Ecto neural progenitor cell (in vitro differentiated cells): ENCODE measurements around the gene DYNLRB1.
"Not testable (repeated sequence)": the region's sequence is repeated elsewhere in the genome, so short reads cannot be mapped to it uniquely, and the experiment has no call there.

ENCODE experiments used
- DNase-seq: peaks from one replicate; pipeline ENCODE4 v3.0.0-alpha.2; 2018; ENCODE audit warnings: low spot score

Gene DYNLRB1

DNA sequence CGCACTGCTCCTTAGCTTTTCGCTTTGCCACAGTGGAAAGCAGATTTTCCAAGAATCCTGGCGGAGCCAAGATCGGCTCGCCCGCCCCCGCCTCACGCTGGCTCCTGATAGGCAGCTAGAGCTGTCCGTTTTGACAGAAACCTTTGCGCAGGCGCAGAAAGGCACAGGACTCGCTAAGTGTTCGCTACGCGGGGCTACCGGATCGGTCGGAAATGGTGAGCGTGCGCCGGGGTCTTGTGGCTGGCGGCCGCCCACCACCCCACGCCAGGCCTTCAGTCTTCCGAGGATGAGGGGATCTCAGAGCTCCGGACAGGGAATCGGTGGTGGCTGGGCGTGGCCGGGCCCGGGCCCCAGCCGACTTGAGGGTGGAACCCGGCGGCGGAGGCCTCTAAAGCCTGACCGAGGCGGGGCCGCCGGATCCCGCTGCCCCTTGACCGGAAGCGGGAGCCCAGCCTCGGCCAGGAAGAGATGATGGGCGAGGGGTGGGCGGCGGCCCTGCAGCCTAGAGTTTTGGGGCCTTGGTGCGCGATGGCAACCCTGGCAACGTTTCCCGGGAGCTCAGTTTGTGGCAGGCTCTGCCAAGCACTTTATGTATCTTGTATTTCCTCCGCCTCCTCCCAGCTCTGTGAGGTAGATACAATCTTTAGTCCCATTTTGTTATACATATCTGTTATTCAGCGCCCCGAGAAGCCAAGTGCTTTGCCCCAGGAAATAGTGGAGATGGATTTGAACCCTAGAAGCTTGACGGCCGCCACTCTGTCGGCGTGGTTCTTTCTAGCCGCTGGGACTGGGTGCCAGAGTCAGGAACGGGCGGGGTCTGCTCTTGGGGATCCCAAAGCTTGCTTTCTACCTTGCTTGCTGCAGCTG lies at the start of gene DYNLRB1:
TSS of gene DYNLRB1 (plus strand) at position 176 of the 867 bp plus-strand sequence. CDS start at position 213, 37 bp downstream.
- DNase-seq, result peak; percentile 98

DNA sequence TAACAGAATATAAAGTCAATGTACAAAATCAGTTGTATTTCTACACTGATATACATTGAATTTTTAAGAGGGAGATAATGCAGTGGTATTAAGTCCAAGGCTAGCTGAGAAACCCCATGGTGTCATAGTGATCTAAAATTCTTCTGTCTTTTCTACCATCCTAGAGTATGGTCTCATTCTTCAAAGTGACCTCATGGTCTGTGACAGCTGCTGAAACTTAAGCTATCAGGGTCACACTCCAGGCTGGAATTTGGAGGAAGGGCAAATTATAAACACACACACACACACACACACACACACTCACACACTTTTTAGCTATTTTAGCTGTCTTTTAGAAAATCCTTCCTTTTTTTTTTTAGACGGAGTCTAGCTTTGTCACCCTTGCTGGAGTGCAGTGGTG lies 47.3 kb upstream of the DYNLRB1 start:
- no peak for DNase-seq

DNA sequence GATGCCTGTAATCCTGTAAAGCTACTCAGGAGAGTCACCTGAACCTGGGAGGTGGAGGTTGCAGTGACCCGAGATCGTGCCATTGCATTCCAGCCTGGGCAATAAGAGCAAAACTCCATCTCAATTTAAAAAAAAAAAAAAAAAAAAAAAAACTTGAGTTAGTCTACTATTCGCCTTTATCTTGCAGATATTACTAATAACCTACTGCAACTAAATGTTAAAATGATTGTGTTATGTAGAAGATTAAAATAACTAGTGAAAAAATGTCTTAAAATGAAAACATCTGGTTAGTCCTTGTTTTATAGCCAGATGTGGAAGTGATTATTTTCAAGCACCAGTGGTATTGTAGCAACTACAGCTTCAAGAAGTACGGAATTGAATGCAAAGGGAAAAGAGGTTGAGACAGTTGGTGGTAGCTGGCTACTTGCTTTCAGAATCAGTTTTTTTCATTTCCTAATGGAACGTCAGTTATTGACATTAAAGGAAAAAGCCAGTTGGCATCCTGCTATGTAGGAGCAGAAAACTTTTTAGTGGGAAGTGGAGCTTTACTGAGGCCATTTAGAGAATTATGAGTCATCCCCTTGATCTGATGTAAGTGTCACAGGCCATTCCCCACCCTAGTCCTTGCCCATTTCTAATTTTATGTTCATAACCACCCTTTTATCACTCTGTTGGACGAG lies 43.8 kb upstream of the DYNLRB1 start:
- DNase-seq, result no peak

DNA sequence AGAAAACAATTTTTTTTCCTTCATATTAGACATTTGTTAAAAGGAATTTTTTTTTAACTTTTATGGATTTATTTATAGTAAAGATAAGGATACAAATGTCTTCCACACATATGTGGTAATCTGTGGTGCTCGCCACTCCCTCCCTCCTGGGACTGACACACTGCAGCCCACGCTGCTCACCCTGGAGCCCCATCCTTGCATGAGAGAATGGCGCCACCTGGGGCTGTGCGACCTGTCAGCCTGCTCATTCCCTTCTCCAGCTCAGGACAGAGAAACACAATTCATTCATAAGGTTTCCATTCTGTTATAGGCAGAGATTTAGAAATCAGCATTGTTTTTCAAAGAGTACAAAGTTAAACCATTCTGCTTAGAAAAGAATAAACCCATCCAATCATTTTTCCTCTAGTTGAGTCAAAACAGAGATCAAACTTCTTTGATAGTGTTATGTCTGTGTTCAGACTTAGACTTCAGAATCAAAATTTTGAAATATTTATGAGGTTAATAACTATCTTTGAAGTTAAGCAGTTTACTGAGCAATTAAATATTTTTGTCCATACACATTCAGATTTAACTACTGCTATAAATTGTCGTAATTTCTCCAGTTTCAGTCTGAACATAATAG lies 42.8 kb upstream of the DYNLRB1 start:
- peak; percentile 59 for DNase-seq

DNA sequence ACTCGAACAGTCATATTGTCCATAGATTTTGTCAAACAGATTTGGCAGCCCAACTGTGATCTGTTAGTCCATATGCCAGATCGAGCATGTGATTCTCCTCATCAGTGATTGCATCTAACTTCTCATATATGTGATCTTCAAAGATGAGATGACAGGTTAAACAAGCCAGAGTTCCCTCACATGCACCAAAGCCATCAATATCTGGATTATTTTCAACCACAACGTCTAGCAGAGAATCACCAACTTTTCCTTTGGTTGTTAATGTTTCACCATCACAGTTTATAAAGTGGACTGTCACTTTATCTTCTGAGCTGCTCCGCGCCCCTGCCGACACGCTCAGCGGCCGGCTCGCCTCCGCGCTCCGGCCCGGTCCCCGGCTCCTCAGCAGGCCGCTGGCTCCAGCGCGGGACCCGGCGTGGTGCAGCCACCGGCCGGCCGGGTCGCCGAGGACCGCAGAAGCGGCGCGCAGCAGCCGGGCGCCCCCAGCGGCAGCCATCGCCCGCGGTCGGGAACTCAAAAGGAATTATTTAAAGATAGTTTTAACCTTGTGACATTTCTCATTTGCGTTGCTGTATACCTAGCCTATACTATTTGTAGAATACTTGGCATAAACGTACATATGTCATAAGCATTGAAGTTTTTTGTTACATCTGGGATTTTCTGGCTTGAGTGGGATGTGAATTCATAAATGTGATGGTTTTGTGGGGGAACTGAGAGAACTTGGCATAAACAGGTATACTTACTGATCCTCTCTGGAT lies 40.1 kb upstream of the DYNLRB1 start:
- peak; percentile 62 for DNase-seq

DNA sequence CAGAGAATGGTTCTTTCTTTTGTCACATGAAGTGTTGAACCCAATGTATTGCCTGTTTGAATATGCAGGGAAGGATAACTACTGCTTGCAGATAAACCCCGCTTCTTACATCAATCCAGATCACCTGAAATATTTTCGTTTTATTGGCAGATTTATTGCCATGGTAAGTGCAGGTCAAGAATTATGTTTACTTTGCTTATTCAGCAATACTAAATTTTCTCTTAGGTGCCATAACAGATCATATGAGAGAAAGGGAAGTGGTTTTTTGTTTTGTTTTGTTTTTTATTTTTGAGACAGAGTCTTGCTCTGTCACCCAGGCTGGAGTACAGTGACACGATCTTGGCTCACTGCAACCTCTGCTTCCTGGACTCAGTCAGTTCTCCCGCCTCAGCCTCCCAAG lies 36.6 kb upstream of the DYNLRB1 start:
- DNase-seq, result no peak

DNA sequence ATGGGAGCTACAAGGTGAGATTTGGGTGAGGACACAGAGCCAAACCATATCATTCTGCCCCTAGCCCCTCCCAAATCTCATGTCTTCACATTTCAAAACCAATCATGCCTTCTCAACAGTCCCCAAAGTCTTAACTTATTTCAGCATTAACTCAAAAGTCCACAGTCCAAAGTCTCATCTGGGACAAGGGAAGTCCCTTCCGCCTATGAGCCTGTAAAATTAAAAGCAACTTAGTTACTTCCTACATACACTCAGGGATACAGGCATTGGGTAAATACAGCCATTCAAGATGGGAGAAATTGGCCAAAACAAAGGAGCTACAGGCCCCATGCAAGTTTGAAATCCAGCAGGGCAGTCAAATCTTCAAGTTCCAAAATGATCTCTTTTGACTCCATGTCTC lies 34.1 kb upstream of the DYNLRB1 start:
- not testable (repeated sequence) for DNase-seq

DNA sequence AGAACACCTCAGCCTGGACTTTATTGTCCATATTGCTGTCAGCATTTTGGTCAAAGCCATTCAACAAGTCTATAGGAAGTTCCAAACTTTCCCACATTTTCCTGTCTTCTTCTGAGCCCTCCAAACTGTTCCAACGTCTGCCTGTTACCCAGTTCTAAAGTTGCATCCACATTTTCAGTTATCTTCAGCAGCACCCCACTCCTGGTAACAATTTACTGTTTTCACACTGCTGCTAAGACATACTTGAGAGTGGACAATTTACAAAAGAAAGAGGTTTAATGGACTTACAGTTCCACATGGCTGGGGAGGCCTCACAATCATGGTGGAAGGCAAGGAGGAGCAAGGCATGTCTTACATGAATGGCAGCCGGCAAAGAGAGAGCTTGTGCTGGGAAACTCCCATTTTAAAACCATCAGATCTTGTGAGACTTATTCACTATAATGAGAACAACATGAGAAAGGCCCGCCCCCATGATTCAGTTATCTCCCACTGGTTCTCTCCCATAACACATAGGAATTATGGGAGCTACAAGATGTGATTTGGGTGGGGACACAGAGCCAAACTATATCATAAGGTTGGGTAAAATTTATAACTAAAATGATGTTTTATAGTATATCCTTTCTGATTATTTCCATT lies 32.5 kb upstream of the DYNLRB1 start:
- not testable (repeated sequence) for DNase-seq

DNA sequence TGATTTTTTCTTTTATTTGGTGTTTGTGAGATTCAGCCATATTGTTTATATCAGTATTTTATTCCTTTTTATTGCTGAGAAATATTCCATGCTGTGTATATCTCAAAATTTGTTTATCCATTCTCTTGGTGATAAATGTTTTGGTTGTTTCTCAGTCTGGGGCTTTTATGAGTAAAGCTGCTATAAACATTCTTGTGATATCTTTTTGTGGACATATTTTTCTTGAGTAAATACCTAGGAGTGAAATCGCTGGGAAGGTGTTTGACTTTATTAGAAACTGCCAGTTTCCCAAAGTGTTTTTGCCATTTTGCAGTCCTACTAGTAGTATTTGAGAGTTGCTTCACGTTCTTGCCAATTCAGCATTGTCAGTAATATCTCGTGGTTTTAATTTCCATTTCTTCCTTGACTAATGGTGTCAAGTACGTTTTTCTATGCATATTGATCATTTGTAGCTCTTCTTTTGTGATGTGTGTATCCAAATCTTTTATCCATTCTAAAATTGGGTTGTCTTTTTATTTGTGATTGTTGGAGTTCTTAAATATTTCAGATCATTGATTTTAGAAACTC lies 31.1 kb upstream of the DYNLRB1 start:
- no peak for DNase-seq

DNA sequence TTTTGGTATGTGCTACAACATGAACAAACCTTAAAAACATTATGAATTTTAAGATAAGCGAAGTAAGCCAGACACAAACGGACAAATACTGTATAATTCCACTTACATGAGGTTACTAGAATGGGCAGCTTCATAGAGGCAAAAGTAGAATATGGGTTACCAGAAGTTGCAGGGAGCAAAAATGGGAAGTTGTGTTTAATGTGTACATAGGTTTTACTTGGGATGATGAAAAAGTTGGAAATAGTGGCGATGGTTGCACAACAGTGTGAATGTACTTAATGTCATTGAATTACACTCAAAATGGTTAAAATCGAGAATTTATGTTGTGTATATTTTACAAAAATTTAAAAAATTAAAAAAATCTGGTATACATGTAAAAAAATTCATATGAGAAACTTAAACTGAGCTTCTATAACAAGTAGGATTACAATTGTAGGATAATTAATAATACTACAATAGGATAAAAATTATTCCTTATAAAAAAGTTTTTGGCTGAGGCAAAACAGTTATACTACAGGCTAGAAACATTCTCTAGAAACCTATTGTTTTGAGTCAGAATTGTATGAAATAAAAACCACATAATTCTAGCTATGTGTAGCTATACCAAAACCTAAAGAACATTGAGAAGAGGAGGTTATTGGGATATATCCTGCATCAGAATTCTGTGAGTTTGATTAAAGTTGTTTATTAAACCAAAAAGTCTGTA lies 24.8 kb upstream of the DYNLRB1 start:
- no peak for DNase-seq

DNA sequence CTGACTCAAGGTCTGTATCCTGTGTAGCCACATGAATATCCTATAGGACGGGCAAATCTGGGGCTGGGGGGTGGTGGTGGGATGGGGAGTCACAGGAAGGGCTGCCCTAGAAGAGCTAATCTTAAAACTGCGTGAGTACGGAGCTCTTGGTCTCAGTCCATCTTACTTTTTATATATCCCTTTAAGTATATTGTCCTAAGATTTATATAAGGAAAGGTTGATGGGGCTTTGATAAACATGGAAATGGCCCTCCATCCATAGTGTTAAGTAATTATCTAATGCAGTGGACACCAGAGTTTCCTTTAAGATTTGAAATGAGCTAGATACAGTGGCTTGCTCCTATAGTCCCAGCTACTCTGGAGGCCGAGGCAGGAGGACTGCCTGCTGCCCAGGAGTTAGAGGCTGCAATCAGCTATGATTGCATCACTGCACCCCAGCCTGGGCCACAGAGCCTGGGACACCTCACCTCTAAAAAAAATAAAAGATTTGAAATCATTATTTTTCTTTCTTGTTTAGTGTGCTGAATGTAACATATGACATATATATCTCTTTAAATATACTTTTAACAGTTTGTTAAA lies 24.2 kb upstream of the DYNLRB1 start:
- no peak for DNase-seq

DNA sequence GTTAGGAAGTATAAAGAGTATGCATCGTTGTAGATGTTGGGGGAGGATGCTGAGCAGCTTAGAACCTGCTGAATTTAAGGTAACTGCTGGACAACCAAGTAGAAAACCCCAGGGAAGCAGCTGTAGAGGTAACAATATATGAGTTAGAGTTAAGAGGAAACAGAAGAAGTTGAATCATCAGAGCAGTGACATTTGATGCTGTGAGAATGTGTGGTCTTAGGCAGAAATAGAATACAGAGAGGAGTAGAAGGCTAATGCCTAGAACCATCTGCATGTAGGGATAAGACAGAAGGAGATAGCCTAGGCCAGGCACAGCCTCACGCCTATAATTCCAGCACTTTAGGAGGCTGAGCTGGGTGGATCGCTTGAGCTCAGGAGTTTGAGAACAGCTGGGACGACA lies 22.6 kb upstream of the DYNLRB1 start:
- no peak for DNase-seq

DNA sequence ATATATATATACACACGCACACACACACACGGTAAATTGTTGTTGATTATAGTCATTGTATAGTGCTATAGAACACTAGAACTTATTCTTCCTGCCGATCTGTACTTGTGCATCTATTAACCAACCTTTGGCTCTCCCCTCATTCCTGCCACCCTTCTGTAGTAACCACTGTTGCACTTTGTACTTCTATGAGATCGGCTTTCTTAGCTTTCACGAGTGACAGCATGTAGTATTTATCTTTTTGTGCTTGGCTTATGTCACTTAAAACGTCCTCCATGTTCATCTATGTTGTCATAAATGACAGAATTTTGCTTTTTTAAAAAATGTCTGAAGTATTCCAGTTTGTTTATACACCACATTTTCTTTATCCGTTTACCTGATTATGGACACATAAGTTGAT lies 20.9 kb upstream of the DYNLRB1 start:
- DNase-seq, result no peak

DNA sequence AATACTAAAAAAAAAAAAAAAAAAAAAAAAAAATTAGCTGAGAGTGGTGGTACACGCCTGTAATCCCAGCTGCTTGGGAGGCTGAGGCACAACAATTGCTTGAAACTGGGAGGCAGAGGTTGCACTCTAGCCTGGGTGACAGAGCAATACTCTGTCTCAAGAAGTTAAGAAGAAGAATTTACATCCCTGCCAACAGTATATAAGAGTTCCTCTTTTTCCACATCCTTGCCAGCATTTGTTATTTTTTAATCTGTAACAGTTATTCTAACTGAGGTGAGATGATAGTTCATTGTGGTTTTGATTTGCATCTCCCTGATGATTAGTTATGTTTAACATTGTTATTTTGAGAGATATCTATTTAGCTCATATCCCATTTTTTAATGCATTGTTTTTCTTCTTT lies 20.3 kb upstream of the DYNLRB1 start:
- no peak for DNase-seq

DNA sequence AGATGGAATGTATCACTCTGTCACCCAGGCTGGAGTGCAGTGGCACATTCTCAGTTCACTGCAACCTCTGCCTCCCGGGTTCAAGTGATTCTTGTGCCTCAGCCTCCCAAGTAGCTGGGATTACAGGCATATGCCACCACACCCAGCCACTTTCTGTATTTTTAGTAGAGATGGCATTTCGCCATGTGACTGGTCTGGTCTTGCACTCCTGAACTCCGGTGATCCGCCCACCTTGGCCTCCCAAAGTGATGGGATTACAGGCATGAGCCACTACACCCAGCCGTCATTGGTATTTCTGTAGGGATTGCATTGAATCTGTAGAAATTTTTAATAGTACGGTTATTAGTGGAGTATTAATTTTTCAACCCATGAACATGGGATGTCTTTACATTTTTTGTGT lies 18.6 kb upstream of the DYNLRB1 start:
- DNase-seq, result not testable (repeated sequence)

DNA sequence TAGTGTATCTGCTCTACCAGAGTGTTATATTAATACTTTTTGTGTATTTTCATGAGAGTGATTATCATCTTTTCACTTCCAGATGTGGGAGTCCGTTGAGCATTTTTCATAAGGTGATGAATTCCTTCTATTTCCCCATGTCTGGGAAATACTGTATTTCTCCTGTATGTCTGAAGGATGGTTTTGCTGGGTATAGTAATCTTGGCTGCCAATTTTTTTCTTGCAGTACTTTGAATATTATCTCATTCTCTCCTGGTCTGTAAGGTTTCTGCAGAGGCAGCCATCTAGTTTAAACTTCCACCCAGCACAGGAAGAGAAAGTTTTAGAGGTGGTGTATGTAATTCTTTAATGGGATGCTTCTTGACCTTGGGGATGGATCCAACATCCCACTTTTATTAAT lies 15.4 kb upstream of the DYNLRB1 start:
- no peak for DNase-seq

DNA sequence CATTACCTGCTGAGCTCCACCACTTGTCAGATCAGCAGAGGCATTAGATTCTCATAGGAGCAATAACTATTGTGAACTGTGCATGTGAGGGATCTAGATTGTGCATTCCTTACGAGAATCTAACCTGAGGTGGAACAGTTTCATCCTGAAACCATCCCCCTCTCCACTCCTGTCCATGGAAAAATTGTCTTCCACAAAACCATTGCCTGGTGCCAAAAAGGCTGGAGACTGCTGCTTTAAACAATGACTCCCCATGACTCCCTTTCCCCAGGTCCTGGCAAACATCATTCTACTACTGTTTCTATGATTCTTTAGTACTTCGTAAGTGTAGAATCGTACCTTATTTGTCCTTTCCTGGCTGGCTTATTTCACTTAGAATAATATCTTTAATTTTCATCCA lies 9.7 kb upstream of the DYNLRB1 start:
- no peak for DNase-seq

DNA sequence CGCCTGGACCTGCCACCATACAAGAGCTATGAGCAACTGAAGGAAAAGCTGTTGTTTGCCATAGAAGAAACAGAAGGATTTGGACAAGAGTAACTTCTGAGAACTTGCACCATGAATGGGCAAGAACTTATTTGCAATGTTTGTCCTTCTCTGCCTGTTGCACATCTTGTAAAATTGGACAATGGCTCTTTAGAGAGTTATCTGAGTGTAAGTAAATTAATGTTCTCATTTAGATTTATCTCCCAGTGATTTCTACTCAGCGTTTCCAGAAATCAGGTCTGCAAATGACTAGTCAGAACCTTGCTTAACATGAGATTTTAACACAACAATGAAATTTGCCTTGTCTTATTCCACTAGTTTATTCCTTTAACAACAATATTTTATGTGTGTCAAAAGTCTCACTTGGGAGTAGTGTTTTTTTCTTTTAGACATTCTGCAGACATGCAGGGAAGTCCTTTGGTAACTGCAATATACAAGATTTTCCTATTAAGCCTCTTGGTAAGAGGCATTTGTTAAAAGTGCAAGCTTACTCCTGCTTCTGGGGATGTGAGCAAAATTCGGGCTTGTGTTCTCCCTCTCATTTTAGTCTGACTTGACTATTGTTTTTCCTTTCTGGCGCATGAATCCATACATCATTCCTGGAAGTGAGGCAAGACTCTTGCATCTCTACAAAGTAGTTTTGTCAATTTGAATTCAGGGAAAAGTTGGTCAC lies 8.4 kb upstream of the DYNLRB1 start:
- no peak for DNase-seq

DNA sequence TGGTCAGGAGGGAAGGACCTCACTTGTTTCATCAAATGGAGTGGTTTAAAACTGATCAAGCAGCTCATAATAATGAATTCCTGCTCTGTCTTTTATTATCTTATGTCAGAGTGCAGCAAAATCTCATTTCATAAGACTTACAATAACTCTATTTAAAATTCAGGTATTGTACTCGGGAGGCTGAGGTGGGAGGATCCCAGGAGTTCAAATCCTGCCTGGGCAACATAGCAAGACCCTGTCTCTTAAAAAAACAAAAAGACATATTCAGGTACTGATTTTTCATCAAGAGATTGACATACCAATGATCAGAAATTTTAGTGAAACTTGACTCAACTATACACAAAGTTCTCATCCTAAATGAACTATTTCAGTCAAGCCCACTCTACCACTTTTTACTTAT lies 5.6 kb upstream of the DYNLRB1 start:
- no peak for DNase-seq

DNA sequence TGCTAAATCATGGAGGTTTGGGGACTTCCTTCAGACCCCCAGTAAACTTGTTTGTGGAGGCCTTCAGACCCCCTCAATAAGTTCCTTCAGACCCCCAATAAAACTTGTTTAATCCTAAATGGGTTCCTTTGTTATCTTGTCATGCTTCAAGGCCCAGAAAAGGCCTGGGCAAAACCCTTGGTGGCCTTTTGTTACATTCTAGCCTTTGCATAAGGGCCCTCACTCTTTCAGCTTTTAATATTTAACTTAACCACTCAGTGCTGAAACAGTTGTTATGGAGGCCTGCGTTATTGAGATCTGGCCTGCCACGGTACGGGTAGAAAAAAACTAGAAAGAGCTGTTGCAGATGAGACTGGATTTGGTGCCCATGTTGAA lies 4.3 kb upstream of the DYNLRB1 start:
- no peak for DNase-seq
